ENCODE results near the gene BAIAP2L1. TPM values are rescaled to one million over a fixed set of nuclear protein-coding genes. Genes with fewer than 3 reads are reported as not detected.

BAIAP2L1 gene
- total RNA-seq, 3 donors from 2014 or later, result 1.3 to 11.0 (median 8.5) TPM

DNA sequence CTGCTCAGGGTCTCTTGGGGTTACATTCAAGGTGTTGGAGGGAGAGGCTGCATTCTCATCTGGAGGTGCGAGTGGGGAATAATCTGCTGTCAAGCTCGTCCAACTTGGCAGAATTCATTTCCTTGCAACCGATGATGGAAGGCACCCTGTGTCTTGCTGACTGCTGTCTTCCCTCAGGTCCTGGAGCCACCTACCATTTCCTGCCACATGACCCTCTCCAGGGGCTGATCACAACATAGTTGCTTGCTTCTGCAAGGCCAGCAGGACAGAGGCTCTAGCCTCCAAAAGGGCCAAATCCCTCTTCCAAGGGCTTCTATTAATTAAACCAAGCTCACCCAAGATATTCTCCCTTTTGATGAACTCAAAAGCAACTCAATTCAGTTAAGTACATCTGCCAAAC lies 133.6 kb downstream of the BAIAP2L1 start:
- Histone ChIP-seq H3K36me3 (no peaks in the 10 kb centered on the region), H3K4me1 (no peaks in the 10 kb centered on the region), H3K4me3 (no peak overlapping the region), H3K9me3 (no peaks in the 10 kb centered on the region), H3K27ac (no peak overlapping the region), H3K27me3 (no peaks in the 10 kb centered on the region)
- intact Hi-C loops (cut with DNase I; ENCODE audit: low total_unique reads), result no loop called here
- no peak for DNase-seq (ENCODE audit: low spot score in 2 of 2)
- TF ChIP-seq POLR2A (IDR thresholded peaks at IDR 0.05) (no peak), POLR2AphosphoS5 (IDR thresholded peaks at IDR 0.05) (no peak)
- TF ChIP-seq, protein P1, sequence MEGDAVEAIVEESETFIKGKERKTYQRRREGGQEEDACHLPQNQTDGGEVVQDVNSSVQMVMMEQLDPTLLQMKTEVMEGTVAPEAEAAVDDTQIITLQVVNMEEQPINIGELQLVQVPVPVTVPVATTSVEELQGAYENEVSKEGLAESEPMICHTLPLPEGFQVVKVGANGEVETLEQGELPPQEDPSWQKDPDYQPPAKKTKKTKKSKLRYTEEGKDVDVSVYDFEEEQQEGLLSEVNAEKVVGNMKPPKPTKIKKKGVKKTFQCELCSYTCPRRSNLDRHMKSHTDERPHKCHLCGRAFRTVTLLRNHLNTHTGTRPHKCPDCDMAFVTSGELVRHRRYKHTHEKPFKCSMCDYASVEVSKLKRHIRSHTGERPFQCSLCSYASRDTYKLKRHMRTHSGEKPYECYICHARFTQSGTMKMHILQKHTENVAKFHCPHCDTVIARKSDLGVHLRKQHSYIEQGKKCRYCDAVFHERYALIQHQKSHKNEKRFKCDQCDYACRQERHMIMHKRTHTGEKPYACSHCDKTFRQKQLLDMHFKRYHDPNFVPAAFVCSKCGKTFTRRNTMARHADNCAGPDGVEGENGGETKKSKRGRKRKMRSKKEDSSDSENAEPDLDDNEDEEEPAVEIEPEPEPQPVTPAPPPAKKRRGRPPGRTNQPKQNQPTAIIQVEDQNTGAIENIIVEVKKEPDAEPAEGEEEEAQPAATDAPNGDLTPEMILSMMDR (IDR thresholded peaks at IDR 0.05), result no peak

DNA sequence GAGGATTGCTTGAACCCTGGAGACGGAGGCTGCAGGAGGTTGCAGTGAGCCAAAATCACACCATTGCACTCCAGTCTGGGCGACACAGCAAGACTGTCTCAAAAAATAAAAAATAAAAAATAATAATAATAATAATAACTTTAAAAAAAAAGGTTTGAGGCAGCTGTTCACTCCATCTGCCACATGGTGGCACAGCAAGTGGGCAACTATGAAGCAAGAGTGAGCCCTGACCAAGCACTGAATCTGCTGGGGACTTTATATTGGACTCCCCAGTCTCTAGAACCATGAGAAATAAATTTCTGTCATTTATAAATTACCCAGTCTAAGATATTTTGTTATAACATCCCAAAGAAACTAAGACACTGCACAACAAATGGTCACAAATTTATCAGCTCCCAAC lies 134.1 kb downstream of the BAIAP2L1 start:
- Histone ChIP-seq H3K4me3 (no peak overlapping the region), H3K36me3 (no peaks in the 10 kb centered on the region), H3K27ac (no peak overlapping the region), H3K27me3 (no peaks in the 10 kb centered on the region), H3K4me1 (no peaks in the 10 kb centered on the region), H3K9me3 (no peaks in the 10 kb centered on the region)
- intact Hi-C loops (cut with DNase I; ENCODE audit: low total_unique reads), result no loop called here
- DNase-seq (ENCODE audit: low spot score in 2 of 2), result no peak
- TF ChIP-seq POLR2A (IDR thresholded peaks at IDR 0.05), result no peak
- TF ChIP-seq, protein P1 (IDR thresholded peaks at IDR 0.05), result peak in 1 of 3 donors; percentile 12
- no peak for TF ChIP-seq POLR2AphosphoS5 (IDR thresholded peaks at IDR 0.05)

DNA sequence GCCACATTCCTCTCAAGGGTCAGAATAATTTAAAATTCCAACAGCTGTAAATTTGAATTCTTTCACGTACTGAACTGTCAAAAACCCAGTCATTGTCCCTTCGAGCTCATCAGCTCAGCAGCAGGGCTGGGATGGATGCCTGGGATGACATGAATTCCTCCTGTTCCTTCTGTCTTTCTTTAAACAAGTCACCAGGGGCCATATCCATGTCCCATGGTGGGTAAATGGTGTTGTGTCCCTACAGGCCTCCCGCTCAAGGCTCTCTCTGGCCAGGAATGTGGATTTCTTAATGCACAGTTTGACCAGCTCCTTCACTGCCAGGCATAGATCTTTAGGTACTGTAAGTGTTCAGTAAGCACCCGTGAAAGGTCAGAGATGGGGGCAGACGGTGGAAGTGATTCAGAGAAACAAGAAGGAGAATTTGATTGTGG lies 135.0 kb downstream of the BAIAP2L1 start:
- no peaks in the 10 kb centered on the region for H3K9me3 ChIP-seq
- no peak for TF ChIP-seq POLR2A (IDR thresholded peaks at IDR 0.05)
- TF ChIP-seq, protein P1 (IDR thresholded peaks at IDR 0.05), result no peak
- TF ChIP-seq POLR2AphosphoS5 (IDR thresholded peaks at IDR 0.05), result no peak

DNA sequence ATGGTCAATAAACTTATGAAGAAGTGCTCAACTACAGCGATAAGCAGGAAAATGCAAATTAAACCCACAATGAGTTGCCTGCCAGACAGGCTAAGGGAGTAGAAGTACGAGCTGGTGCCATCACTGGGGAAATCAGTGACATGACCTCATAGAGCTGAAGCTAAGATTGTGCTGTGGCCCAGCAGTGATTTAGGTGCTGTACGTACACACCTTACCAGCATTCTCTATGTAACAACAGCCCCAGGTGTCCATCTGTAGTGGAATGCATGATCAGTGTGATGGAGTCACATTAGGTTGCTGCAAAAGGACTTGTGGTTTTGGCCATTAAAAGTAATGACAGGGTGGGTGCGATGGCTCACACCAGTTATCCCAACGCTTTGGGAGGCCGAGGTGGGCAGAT lies 143.2 kb downstream of the BAIAP2L1 start:
- H3K4me1 ChIP-seq, result peaks cover 0 to 8% of the 10 kb centered on the region in 2 donors
- TF ChIP-seq POLR2A (IDR thresholded peaks at IDR 0.05) (no peak), POLR2AphosphoS5 (IDR thresholded peaks at IDR 0.05) (no peak)
- TF ChIP-seq, protein P1 (IDR thresholded peaks at IDR 0.05), result no peak
- intact Hi-C loops (cut with DNase I; ENCODE audit: low total_unique reads), result no loop called here
- no peaks in the 10 kb centered on the region for H3K36me3 ChIP-seq
- H3K4me3 ChIP-seq, result no peak overlapping the region
- DNase-seq (ENCODE audit: low spot score in 2 of 2), result no peak
- no peak overlapping the region for H3K27ac ChIP-seq
- no peaks in the 10 kb centered on the region for H3K9me3 ChIP-seq
- H3K27me3 ChIP-seq, result no peaks in the 10 kb centered on the region

More for the DNA sequence above, 135.0 kb downstream of the BAIAP2L1 start:
- intact Hi-C loops (cut with DNase I; ENCODE audit: low total_unique reads), result no loop called here
- no peaks in the 10 kb centered on the region for H3K4me1 ChIP-seq
- DNase-seq (ENCODE audit: low spot score in 2 of 2), result no peak
- no peak overlapping the region for H3K4me3 ChIP-seq
- H3K27me3 ChIP-seq, result no peaks in the 10 kb centered on the region
- H3K36me3 ChIP-seq, result no peaks in the 10 kb centered on the region
- no peak overlapping the region for H3K27ac ChIP-seq

DNA sequence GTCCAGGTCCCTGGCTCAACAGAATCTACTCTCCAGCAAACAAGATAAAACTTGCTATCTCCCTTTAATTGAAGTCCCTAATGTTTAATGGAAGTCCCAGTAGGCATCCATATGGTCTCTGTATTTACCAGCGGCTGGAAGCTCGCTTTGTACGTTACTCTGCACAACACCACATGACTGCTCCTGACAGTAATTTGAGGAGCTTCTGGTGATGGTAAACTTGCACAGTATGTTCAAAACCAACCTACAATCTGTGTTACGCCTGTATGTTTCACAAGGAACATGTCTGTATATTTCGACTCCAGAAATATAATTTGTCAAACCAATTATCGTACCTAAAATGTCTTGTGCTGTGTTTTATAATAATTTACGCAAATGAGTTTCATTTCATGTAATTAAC lies 144.5 kb downstream of the BAIAP2L1 start:
- Histone ChIP-seq H3K36me3 (no peaks in the 10 kb centered on the region), H3K4me1 (peaks cover 0 to 9% of the 10 kb centered on the region in 2 donors), H3K27ac (no peak overlapping the region), H3K27me3 (no peaks in the 10 kb centered on the region), H3K4me3 (no peak overlapping the region), H3K9me3 (no peaks in the 10 kb centered on the region)
- no peak for DNase-seq (ENCODE audit: low spot score in 2 of 2)
- TF ChIP-seq POLR2A (IDR thresholded peaks at IDR 0.05) (no peak), POLR2AphosphoS5 (IDR thresholded peaks at IDR 0.05) (no peak)
- TF ChIP-seq, protein P1 (IDR thresholded peaks at IDR 0.05), result no peak
- intact Hi-C loops (cut with DNase I; ENCODE audit: low total_unique reads), result no loop called here
